IMR-90 (cell line): ENCODE data around the gene TRHDE. TPM values are rescaled to one million over a fixed set of nuclear protein-coding genes. Genes with fewer than 3 reads are reported as not detected.

Experiments used
- ATAC-seq: fragments of 200-7000 bp; cut with Tn5 transposase; 2 replicates; pipeline ENCODE4 v1.9.1; 2020; ENCODE audit warnings: low read depth, mild to moderate bottlenecking, moderate library complexity
- BruUV-seq: library from RNA; stranded (reverse); fragments of 400-500 nt; replicated peaks from 2 replicates; lab custom pipeline; 2021; lab: Mats Ljungman, UMichigan
- CTCF ChIA-PET: fragments of 300-600 bp; formaldehyde crosslinking; extraction: SDS; loops from one replicate; lab custom pipeline; 2021; ENCODE audit warnings: antibody characterized with exemption; lab: Yijun Ruan, JAX
- POLR2A ChIA-PET: fragments of 300-600 bp; sonication (Branson Sonifier 250); formaldehyde crosslinking; loops from one replicate; lab custom pipeline; 2022; ENCODE audit warnings: antibody characterized with exemption; ENCODE audit not compliant: unreplicated experiment; lab: Charles Lee
- DNase-seq: peaks from one replicate; pipeline ENCODE4 v3.0.0; 2013
- H2AFZ ChIP-seq: replicated peaks from 2 replicates; pipeline ENCODE3; 2013; ENCODE audit warnings: low read length, mild to moderate bottlenecking; ENCODE audit not compliant: poor library complexity
- H2AK5ac ChIP-seq: 2 replicates; pipeline ENCODE4 v1.6.1; 2013; ENCODE audit warnings: low read depth, low read length, inconsistent platforms
- H2AK9ac ChIP-seq: replicated peaks from 2 replicates; pipeline ENCODE3; 2013; ENCODE audit warnings: mild to moderate bottlenecking, low read depth, low read length, moderate library complexity; ENCODE audit not compliant: poor library complexity
- H2BK120ac ChIP-seq: 2 replicates; pipeline ENCODE4 v1.6.1; 2013; ENCODE audit warnings: low read depth, low read length, inconsistent platforms
- H2BK15ac ChIP-seq: 3 replicates; pipeline ENCODE4 v1.6.1; 2013; ENCODE audit warnings: low read depth, low read length, inconsistent platforms
- H2BK20ac ChIP-seq: 2 replicates; pipeline ENCODE4 v1.6.1; 2013; ENCODE audit warnings: low read depth, mild to moderate bottlenecking, inconsistent platforms, low read length, moderate library complexity
- H2BK5ac ChIP-seq: 2 replicates; pipeline ENCODE4 v1.6.1; 2013; ENCODE audit warnings: mild to moderate bottlenecking, low read depth, low read length, inconsistent platforms; ENCODE audit not compliant: poor library complexity, severe bottlenecking
- H3K14ac ChIP-seq: replicated peaks from 2 replicates; pipeline ENCODE4 v1.6.1; 2013; ENCODE audit warnings: low read depth, low read length, inconsistent platforms
- H3K18ac ChIP-seq: 2 replicates; pipeline ENCODE4 v1.6.1; 2013; ENCODE audit warnings: low read depth, low read length, control low read depth
- H3K23ac ChIP-seq: 2 replicates; pipeline ENCODE4 v1.6.1; 2013; ENCODE audit warnings: low read depth, low read length, inconsistent platforms
- H3K27ac ChIP-seq: 2 replicates; pipeline ENCODE4 v1.5.1; 2013; ENCODE audit warnings: mild to moderate bottlenecking, control low read depth, low read length; ENCODE audit not compliant: insufficient read depth
- H3K27me3 ChIP-seq: 2 replicates; pipeline ENCODE4 v1.6.1; 2013; ENCODE audit warnings: low read length; ENCODE audit not compliant: control insufficient read depth, insufficient read depth
- H3K36me3 ChIP-seq: 2 replicates; pipeline ENCODE4 v1.6.1; 2013; ENCODE audit warnings: low read length, mixed read lengths; ENCODE audit not compliant: control insufficient read depth, insufficient read depth
- H3K4ac ChIP-seq: 2 replicates; pipeline ENCODE4 v1.6.1; 2013; ENCODE audit warnings: low read depth, low read length, inconsistent platforms
- H3K4me1 ChIP-seq: 2 replicates; pipeline ENCODE4 v1.6.1; 2013; ENCODE audit warnings: low read length, mixed read lengths; ENCODE audit not compliant: control insufficient read depth, insufficient read depth
- H3K4me2 ChIP-seq: 2 replicates; pipeline ENCODE4 v1.6.1; 2013; ENCODE audit warnings: low read depth, mild to moderate bottlenecking, control low read depth, low read length, moderate library complexity
- H3K4me3 ChIP-seq: 2 replicates; pipeline ENCODE4 v1.5.1; 2013; ENCODE audit warnings: low read depth, mild to moderate bottlenecking, control low read depth, low read length, moderate library complexity; ENCODE audit not compliant: insufficient read depth
- H3K56ac ChIP-seq: 2 replicates; pipeline ENCODE4 v1.6.1; 2013; ENCODE audit warnings: low read length, inconsistent platforms; ENCODE audit not compliant: insufficient read depth; ENCODE audit errors: extremely low read depth
- H3K79me1 ChIP-seq, 2 experiments: 2 replicates each; pipeline ENCODE4 v1.6.1; 2013; ENCODE audit warnings: low read length in 2 of 2, inconsistent platforms in 1 of 2, low read depth in 1 of 2
- H3K9ac ChIP-seq: 2 replicates; pipeline ENCODE4 v1.6.1; 2013; ENCODE audit warnings: low read depth, low read length, control low read depth
- H3K9me1 ChIP-seq: 2 replicates; pipeline ENCODE4 v1.6.1; 2013; ENCODE audit warnings: low read length, inconsistent platforms; ENCODE audit not compliant: insufficient read depth
- H3K9me3 ChIP-seq: 2 replicates; pipeline ENCODE4 v1.6.1; 2013; ENCODE audit warnings: low read length; ENCODE audit not compliant: control insufficient read depth, insufficient read depth
- H4K20me1 ChIP-seq: 2 replicates; pipeline ENCODE4 v1.6.1; 2013; ENCODE audit warnings: low read length, inconsistent platforms; ENCODE audit not compliant: insufficient read depth
- H4K5ac ChIP-seq: 2 replicates; pipeline ENCODE4 v1.6.1; 2013; ENCODE audit warnings: mild to moderate bottlenecking, low read depth, low read length, control low read depth
- H4K8ac ChIP-seq, 2 experiments: 2 replicates each; pipeline ENCODE4 v1.6.1; 2013; ENCODE audit warnings: low read depth in 2 of 2, low read length in 2 of 2, control low read depth in 1 of 2, inconsistent platforms in 1 of 2
- H4K91ac ChIP-seq: 2 replicates; pipeline ENCODE4 v1.6.1; 2013; ENCODE audit warnings: low read depth, low read length, inconsistent platforms; ENCODE audit not compliant: insufficient read depth
- MAFK ChIP-seq: IDR thresholded peaks from 2 replicates; pipeline ENCODE4 v1.6.1; 2012; ENCODE audit warnings: low read depth, low read length, improper control_type of control experiment
- WGBS, 2 experiments: methylation state at CpG; one replicate each; pipeline versions ENCODE4 v1.1.5 to v1.1.7; 2013; ENCODE audit warnings: missing lambda C conversion rate in 2 of 2; ENCODE audit not compliant: insufficient read length in 1 of 2; ENCODE audit errors: extremely low coverage in 2 of 2; 5-methylcytosine and 5-hydroxymethylcytosine counted together
- dilution Hi-C: fragments of 300-500 bp; cut with HindIII; formaldehyde crosslinking; loops from one replicate; pipeline ENCODE4 v1.14.3; 2018; ENCODE audit warnings: low sequenced_read_pairs; ENCODE audit not compliant: unreplicated experiment
- in situ Hi-C: fragments of 300-500 bp; cut with MboI; formaldehyde crosslinking; loops from 3 replicates; pipeline ENCODE4 v1.14.3; 2019; ENCODE audit warnings: low sequenced_read_pairs, inconsistent platforms, mixed read lengths
- intact Hi-C: fragments of 100-400 bp; cut with micrococcal nuclease; formaldehyde crosslinking; loops from 2 replicates; pipeline ENCODE4 v1.10.0; 2022
- polyA plus RNA-seq, 3 experiments: library from polyadenylated mRNA; depleted of rRNA; stranded (reverse); fragments of >200 nt; gene quantifications; 2 replicates each; pipeline ENCODE4 v1.2.3, GENCODE V29; 2012; ENCODE audit warnings: low replicate concordance in 1 of 3
- total RNA-seq: library from RNA; depleted of rRNA; stranded (reverse); fragments of >200 nt; gene quantifications from 2 replicates; pipeline ENCODE4 v1.2.3, GENCODE V29; 2012
- TF ChIP-seq, protein P1 (sequence below): conservative IDR thresholded peaks from 2 replicates; pipeline ENCODE4 v1.5.1; 2012; ENCODE audit warnings: mild to moderate bottlenecking, low read depth, low read length, improper control_type of control experiment

TRHDE gene
- total and polyA plus RNA-seq, 2 of the 4 experiments (the other 2 are of a cell fraction): 33.7 to 65.1 TPM

DNA sequence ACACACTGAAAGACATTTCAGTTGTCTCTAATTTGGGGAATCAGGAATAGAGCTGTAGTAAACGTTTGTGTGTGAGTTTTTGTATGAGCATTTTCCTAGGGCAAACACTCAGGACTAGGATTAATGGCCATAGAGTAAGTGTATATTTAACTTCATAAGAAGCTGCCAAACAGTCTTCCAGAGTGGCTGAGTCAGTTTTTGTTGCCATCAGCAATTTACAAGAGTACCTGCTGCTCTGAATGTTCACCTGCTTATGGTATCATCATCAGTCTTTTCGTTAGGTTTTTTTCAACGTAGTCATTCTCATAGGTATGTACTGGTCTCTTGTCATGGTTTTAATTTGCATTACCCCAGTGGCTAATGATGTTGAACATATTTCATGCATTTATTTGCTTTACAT, 30.6 kb upstream of the TRHDE start:
- no peaks in the 10 kb centered on the region for H3K27me3 ChIP-seq
- H3K9me1 ChIP-seq: no peaks in the 10 kb centered on the region
- no peaks in the 10 kb centered on the region for H3K9me3 ChIP-seq
- no peaks in the 10 kb centered on the region for H4K20me1 ChIP-seq
- BruUV-seq: no TSS peak
- intact Hi-C loops (no loop called here), dilution Hi-C loops (no loop called here), in situ Hi-C loops (no loop called here)
- H3K4ac ChIP-seq: no peak overlapping the region
- no CpG with 5 or more reads among the region's 3 CpGs for WGBS, 2 experiments
- H3K9ac ChIP-seq: no peak overlapping the region
- no peaks in the 10 kb centered on the region for H3K36me3 ChIP-seq
- no peak overlapping the region for H4K91ac ChIP-seq
- no peaks in the 10 kb centered on the region for H3K4me1 ChIP-seq
- no peak overlapping the region for H2BK120ac ChIP-seq
- H2BK5ac ChIP-seq: no peak overlapping the region
- no peaks in the 10 kb centered on the region for H3K79me1 ChIP-seq
- no peak overlapping the region for H3K18ac ChIP-seq
- ATAC-seq: no peak
- H3K23ac ChIP-seq: no peak overlapping the region
- no peak overlapping the region for H3K14ac ChIP-seq
- H3K27ac ChIP-seq: no peak overlapping the region
- H2BK15ac ChIP-seq: no peak overlapping the region
- no peak overlapping the region for H2AK5ac ChIP-seq
- no peak for DNase-seq
- H4K5ac ChIP-seq: no peak overlapping the region
- TF ChIP-seq, protein P1, sequence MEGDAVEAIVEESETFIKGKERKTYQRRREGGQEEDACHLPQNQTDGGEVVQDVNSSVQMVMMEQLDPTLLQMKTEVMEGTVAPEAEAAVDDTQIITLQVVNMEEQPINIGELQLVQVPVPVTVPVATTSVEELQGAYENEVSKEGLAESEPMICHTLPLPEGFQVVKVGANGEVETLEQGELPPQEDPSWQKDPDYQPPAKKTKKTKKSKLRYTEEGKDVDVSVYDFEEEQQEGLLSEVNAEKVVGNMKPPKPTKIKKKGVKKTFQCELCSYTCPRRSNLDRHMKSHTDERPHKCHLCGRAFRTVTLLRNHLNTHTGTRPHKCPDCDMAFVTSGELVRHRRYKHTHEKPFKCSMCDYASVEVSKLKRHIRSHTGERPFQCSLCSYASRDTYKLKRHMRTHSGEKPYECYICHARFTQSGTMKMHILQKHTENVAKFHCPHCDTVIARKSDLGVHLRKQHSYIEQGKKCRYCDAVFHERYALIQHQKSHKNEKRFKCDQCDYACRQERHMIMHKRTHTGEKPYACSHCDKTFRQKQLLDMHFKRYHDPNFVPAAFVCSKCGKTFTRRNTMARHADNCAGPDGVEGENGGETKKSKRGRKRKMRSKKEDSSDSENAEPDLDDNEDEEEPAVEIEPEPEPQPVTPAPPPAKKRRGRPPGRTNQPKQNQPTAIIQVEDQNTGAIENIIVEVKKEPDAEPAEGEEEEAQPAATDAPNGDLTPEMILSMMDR: no peak
- TF ChIP-seq MAFK: peak; percentile 48
- no peak overlapping the region for H4K8ac ChIP-seq
- H2AK9ac ChIP-seq: no peak overlapping the region
- ChIA-PET POLR2A (no interaction called here), CTCF (no interaction called here)
- no peak overlapping the region for H2BK20ac ChIP-seq
- H2AFZ ChIP-seq: no peak overlapping the region
- H3K4me2 ChIP-seq: no peak overlapping the region
- no peak overlapping the region for H3K56ac ChIP-seq
- no peak overlapping the region for H3K4me3 ChIP-seq
